GM21423 (cell line): ENCODE measurements around the gene MED15.
A peak's percentile ranks its signal among the peaks of the same experiment; 100 is the strongest.
"Not testable (repeated sequence)": the region's sequence is repeated elsewhere in the genome, so short reads cannot be mapped to it uniquely, and the experiment has no call there.

ENCODE experiments used
- ATAC-seq: cut with Tn5 transposase; IDR thresholded peaks from one replicate; pipeline ENCODE4 v1.9.1; 2021; ENCODE audit warnings: mild to moderate bottlenecking, moderate library complexity; ENCODE audit not compliant: unreplicated experiment

The MED15 gene

GRCh38 chr22:20507253-20508066, at the start of gene MED15:
Gene MED15 (plus strand): TSS chr22:20507610. CDS start chr22:20507679, 69 bp downstream.
- peak; percentile 72 for ATAC-seq

GRCh38 chr22:20458530-20459151, 48.8 kb upstream of the MED15 start:
- ATAC-seq: no peak

- no peak for ATAC-seq
Observed at GRCh38 chr22:20459152-20459542, 48.3 kb upstream of the MED15 start.

GRCh38 chr22:20459862-20460261, 47.5 kb upstream of the MED15 start:
- no peak for ATAC-seq

GRCh38 chr22:20463324-20464095, 43.9 kb upstream of the MED15 start:
- ATAC-seq: no peak

- no peak for ATAC-seq
Observed at GRCh38 chr22:20464096-20464614, 43.3 kb upstream of the MED15 start.

- no peak for ATAC-seq
Observed at GRCh38 chr22:20464912-20465758, 42.3 kb upstream of the MED15 start.

- ATAC-seq: no peak
Observed at GRCh38 chr22:20465759-20466077, 41.7 kb upstream of the MED15 start.

GRCh38 chr22:20466659-20467379, 40.6 kb upstream of the MED15 start:
- no peak for ATAC-seq

- ATAC-seq: no peak
Observed at GRCh38 chr22:20469110-20469868, 38.1 kb upstream of the MED15 start.

- not testable (repeated sequence) for ATAC-seq
Observed at GRCh38 chr22:20470525-20470924, 36.9 kb upstream of the MED15 start.

GRCh38 chr22:20471126-20471833, 36.1 kb upstream of the MED15 start:
- ATAC-seq: no peak

- no peak for ATAC-seq
Observed at GRCh38 chr22:20472629-20473442, 34.6 kb upstream of the MED15 start.

GRCh38 chr22:20475115-20475436, 32.3 kb upstream of the MED15 start:
- ATAC-seq: no peak

- not testable (repeated sequence) for ATAC-seq
Observed at GRCh38 chr22:20475569-20475968, 31.8 kb upstream of the MED15 start.

- not testable (repeated sequence) for ATAC-seq
Observed at GRCh38 chr22:20478059-20478458, 29.4 kb upstream of the MED15 start.

- ATAC-seq: no peak
Observed at GRCh38 chr22:20479612-20480196, 27.7 kb upstream of the MED15 start.

- ATAC-seq: not testable (repeated sequence)
Observed at GRCh38 chr22:20483143-20483506, 24.3 kb upstream of the MED15 start.
